ENCODE results near the gene RPL5.

GRCh38 chr1:92790081-92790480 is 41.8 kb upstream of the RPL5 start:
- TF ChIP-seq CTCF (IDR thresholded peaks at IDR 0.05 in 2 of 3, conservative IDR thresholded peaks at IDR 0.05 in 1 of 3; ENCODE audit: borderline replicate concordance in 1 of 3, insufficient read depth in 1 of 3, low read depth in 2 of 3, low read length in 2 of 3) (no peak), POLR2AphosphoS5 (IDR thresholded peaks at IDR 0.05; ENCODE audit: low read depth, low read length) (no peak), RAD21 (IDR thresholded peaks at IDR 0.05; ENCODE audit: low read depth) (no peak), SIN3A (IDR thresholded peaks at IDR 0.05; ENCODE audit: low read depth) (no peak), JUND (IDR thresholded peaks at IDR 0.05) (no peak)
- TF ChIP-seq, protein P1, sequence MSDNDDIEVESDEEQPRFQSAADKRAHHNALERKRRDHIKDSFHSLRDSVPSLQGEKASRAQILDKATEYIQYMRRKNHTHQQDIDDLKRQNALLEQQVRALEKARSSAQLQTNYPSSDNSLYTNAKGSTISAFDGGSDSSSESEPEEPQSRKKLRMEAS (IDR thresholded peaks at IDR 0.05): no peak

All from HCT116 (cell line).